Suprapubic skin (tissue), 3 donors: ENCODE measurements around the gene ANKRD63.

Source experiments
- EP300 ChIP-seq: sonication (generic); formaldehyde crosslinking; IDR thresholded peaks from one replicate; pipeline ENCODE4 v1.6.1; 2017; ENCODE audit warnings: antibody characterized with exemption
- POLR2A ChIP-seq, 2 donors: fragments of 450-650 bp; IDR thresholded peaks; one replicate each; pipeline ENCODE4 v1.6.1; 2017; ENCODE audit warnings: antibody characterized with exemption in 2 of 2, mild to moderate bottlenecking in 2 of 2, moderate library complexity in 2 of 2
- TF ChIP-seq, protein P1 (sequence below), 2 donors: fragments of 200-600 bp in 1 of 2; fragments of 450-650 bp in 1 of 2; sonication (generic) in 1 of 2; IDR thresholded peaks; one replicate each; pipeline ENCODE4 v1.5.1; 2016 to 2019; ENCODE audit warnings: antibody characterized with exemption in 2 of 2, mild to moderate bottlenecking in 1 of 2, moderate library complexity in 1 of 2

DNA sequence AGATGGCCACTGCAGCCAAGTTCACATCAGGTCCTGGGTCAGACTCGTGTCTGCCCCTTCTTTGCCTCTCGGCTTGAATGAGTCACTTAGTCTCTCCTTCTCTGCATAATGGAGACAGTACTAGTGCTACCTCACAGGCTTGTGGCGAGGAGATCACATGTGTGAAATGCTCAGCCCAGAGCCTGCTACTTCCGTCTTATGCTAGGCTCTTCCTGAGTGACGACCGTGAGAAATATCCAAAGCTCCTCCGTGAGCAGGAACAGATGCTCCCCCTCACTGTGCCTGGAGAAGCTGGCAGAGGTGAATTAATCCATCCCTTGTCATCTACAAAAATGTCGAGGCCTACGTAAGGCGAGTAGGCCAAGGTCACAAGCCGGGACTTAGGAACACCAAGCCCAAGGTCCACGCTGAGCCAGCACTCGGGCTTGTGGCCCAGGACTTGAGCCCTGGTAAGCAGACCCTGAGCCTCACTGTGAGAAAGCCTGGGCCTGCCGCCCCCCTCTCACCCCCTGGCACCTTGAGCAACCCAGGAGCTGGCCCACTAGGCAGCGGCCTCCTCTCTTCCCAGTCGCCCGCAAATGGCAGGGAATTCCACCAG lies 26.1 kb downstream of the ANKRD63 start:
- TF ChIP-seq POLR2A (IDR thresholded peaks at IDR 0.05) (no peak), EP300 (no peak)
- TF ChIP-seq, protein P1, sequence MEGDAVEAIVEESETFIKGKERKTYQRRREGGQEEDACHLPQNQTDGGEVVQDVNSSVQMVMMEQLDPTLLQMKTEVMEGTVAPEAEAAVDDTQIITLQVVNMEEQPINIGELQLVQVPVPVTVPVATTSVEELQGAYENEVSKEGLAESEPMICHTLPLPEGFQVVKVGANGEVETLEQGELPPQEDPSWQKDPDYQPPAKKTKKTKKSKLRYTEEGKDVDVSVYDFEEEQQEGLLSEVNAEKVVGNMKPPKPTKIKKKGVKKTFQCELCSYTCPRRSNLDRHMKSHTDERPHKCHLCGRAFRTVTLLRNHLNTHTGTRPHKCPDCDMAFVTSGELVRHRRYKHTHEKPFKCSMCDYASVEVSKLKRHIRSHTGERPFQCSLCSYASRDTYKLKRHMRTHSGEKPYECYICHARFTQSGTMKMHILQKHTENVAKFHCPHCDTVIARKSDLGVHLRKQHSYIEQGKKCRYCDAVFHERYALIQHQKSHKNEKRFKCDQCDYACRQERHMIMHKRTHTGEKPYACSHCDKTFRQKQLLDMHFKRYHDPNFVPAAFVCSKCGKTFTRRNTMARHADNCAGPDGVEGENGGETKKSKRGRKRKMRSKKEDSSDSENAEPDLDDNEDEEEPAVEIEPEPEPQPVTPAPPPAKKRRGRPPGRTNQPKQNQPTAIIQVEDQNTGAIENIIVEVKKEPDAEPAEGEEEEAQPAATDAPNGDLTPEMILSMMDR (IDR thresholded peaks at IDR 0.05) = no peak
